Stimulated activated CD4-positive, alpha-beta T cell treated with anti-CD3 and anti-CD28 coated beads, Interleukin-4, amount 100 ng/mL, for 24 hours (primary cell): Measurements from ENCODE around the gene HAPLN2.
"Not testable (repeated sequence)": the region's sequence is repeated elsewhere in the genome, so short reads cannot be mapped to it uniquely, and the experiment has no call there.

Experiments used
- DNase-seq: peaks from one replicate; pipeline ENCODE4 v3.0.0-alpha.2; 2020

HAPLN2 gene

GRCh38 chr1:156592158-156592909 is 26.9 kb upstream of the HAPLN2 start:
- DNase-seq = no peak

- DNase-seq = no peak
These were observed 26.1 kb upstream of the HAPLN2 start for GRCh38 chr1:156592910-156593660.

GRCh38 chr1:156593661-156593989 is 25.6 kb upstream of the HAPLN2 start:
- no peak for DNase-seq

GRCh38 chr1:156594190-156594589 is 25.0 kb upstream of the HAPLN2 start:
- no peak for DNase-seq

- no peak for DNase-seq
These were observed 24.2 kb upstream of the HAPLN2 start for GRCh38 chr1:156595016-156595415.

- no peak for DNase-seq
These were observed 22.8 kb upstream of the HAPLN2 start for GRCh38 chr1:156596426-156596825.

- DNase-seq = no peak
These were observed 21.1 kb upstream of the HAPLN2 start for GRCh38 chr1:156598125-156598524.

GRCh38 chr1:156598731-156599432 is 20.3 kb upstream of the HAPLN2 start:
- DNase-seq = no peak

GRCh38 chr1:156599811-156600210 is 19.4 kb upstream of the HAPLN2 start:
- no peak for DNase-seq

GRCh38 chr1:156600733-156601121 is 18.5 kb upstream of the HAPLN2 start:
- DNase-seq = no peak

GRCh38 chr1:156601122-156601830 is 17.9 kb upstream of the HAPLN2 start, which contains the start of gene GPATCH4:
TSS of gene GPATCH4 (minus strand) at chr1:156601479.
- DNase-seq = peak; percentile 84

GRCh38 chr1:156601892-156602291 is 17.3 kb upstream of the HAPLN2 start:
- DNase-seq = no peak

- DNase-seq = no peak
These were observed 16.6 kb upstream of the HAPLN2 start for GRCh38 chr1:156602557-156602993.

- DNase-seq = not testable (repeated sequence)
These were observed 11.9 kb upstream of the HAPLN2 start for GRCh38 chr1:156607344-156607743.

- peak; percentile 72 for DNase-seq
These were observed 11.1 kb upstream of the HAPLN2 start for GRCh38 chr1:156608036-156608674.

GRCh38 chr1:156608981-156609380 is 10.2 kb upstream of the HAPLN2 start:
- peak; percentile 65 for DNase-seq

GRCh38 chr1:156610072-156610471 is 9.1 kb upstream of the HAPLN2 start:
- DNase-seq = not testable (repeated sequence)

GRCh38 chr1:156612666-156613065 is 6.5 kb upstream of the HAPLN2 start:
- no peak for DNase-seq

GRCh38 chr1:156615946-156616345 is 3.3 kb upstream of the HAPLN2 start:
- no peak for DNase-seq

- DNase-seq = no peak
These were observed 2.8 kb upstream of the HAPLN2 start for GRCh38 chr1:156616463-156616862.

GRCh38 chr1:156619582-156619955 is 354 bp downstream of the HAPLN2 start:
- DNase-seq = no peak

GRCh38 chr1:156622581-156623297 is 3.5 kb downstream of the HAPLN2 start:
- DNase-seq = no peak
